Forelimb muscle (tissue), 1 donor: ENCODE measurements around the gene HBB. TPM values are rescaled to one million over a fixed set of nuclear protein-coding genes. Genes with fewer than 3 reads are reported as not detected.
"Not testable (repeated sequence)": the region's sequence is repeated elsewhere in the genome, so short reads cannot be mapped to it uniquely, and the experiment has no call there.

Source experiments
- DNase-seq: peaks from one replicate; pipeline ENCODE4 v3.0.0-alpha.2; 2013; ENCODE audit warnings: low read depth
- polyA plus RNA-seq: library from polyadenylated mRNA; unstranded; fragments of 120-200 nt; gene quantifications from one replicate; pipeline ENCODE4 v1.2.1, GENCODE V29; 2013; ENCODE audit not compliant: insufficient read length

HBB gene
- 273 TPM for polyA plus RNA-seq

- no peak for DNase-seq
These were observed at the start of gene HBB for GRCh38 chr11:5226732-5227310. Gene HBB, minus strand, starts transcription at chr11:5227071. Its CDS starts 50 bp downstream, at chr11:5227021.

- no peak for DNase-seq
These were observed 48.7 kb upstream of the HBB start for GRCh38 chr11:5275369-5276110.

DNA sequence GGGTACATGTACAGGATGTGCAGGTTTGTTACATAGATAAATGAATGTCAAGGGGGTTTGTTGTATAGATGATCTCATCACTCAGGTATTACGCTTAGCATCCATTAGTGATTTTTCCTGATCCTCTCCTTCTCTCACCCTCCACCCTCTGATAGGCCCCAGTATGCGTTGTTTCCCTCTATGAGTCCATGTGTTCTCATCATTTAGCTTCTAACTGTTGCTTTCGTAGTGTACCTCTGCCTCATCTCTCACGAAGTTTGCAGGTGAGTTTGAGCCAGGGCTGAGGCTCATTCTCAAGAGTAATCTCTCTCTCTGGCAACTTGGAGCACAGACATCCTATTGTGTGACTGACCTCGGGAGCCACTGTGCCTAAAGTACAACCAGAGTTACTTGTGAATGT, 47.5 kb upstream of the HBB start:
- no peak for DNase-seq

DNA sequence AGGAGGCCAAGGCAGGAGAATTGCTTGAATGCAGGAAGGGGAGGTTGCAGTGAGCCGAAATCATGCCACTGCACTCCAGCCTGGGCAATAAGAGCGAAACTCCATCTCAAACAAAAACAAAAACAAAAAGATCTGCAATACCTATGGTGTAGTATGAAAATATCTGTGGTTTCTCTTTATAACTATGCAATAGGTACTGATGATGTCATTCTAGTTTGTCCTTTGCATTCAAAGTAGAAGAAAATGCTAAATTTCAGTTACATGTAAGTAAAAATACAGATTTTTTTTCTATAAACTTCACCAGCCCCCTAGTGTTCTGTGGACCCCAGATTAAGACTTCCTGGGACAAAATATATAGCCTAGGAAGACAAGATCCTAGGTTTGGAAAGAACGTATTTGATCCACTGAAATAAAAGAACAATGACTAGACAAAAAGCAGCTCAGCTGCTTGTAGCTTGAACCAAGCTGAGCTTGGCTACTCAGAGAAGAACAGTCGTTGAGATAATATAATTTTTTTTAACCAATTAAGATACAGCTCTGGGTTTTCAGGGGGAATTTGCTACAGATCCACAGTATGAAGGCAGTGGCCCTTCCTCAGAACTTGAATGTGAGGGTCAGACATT, 45.6 kb upstream of the HBB start:
- DNase-seq: no peak

- DNase-seq: no peak
These were observed 42.9 kb upstream of the HBB start, which contains the start of gene HBE1 for GRCh38 chr11:5269715-5270147. Gene HBE1, minus strand, starts transcription at chr11:5269945. Its CDS starts 55 bp downstream, at chr11:5269890.

- no peak for DNase-seq
These were observed 40.2 kb upstream of the HBB start for GRCh38 chr11:5267033-5267563.

DNA sequence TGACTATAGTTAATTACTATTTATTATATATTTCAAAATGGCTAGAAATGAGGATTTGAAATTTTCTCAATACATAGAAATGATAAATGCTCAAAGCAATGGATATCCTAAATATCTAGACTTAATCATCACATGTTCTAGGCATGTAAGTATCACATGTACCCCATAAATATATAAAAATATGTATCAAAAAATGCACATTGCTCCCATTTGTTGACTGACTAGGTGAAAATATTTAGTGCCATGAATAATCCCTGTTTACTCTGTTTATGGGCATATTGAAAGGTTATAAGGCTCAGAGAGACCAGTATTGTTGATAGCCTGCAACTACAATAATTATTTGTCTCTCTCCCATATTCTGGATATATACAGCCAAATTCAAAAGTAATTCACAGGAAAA, 39.7 kb upstream of the HBB start:
- DNase-seq: no peak

DNA sequence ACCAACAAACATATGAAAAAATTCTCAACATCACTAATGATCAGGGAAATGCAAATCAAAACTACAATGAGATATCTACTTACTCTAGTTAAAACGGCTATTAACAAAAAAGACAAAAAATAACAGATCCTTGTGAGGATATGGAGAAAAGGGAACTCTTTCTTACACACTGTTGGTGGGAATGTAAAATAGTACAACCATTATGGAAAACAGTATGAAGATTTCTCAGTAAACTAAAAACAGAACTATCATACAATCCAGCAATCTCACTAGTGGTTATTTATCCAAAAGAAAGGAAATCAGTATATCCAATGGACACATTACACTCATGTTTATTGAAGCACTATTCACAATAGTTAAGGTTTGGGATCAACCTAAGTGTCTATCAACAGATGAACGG, 39.0 kb upstream of the HBB start:
- DNase-seq: no peak

GRCh38 chr11:5258543-5259262, 31.8 kb upstream of the HBB start:
- no peak for DNase-seq

- DNase-seq: no peak
These were observed 30.4 kb upstream of the HBB start for GRCh38 chr11:5257296-5257695.

GRCh38 chr11:5254646-5255413, 28.0 kb upstream of the HBB start, which contains the start of gene HBG2:
Gene HBG2, minus strand, starts transcription at chr11:5254781. Its CDS starts 53 bp downstream, at chr11:5254728.
- not testable (repeated sequence) for DNase-seq

DNA sequence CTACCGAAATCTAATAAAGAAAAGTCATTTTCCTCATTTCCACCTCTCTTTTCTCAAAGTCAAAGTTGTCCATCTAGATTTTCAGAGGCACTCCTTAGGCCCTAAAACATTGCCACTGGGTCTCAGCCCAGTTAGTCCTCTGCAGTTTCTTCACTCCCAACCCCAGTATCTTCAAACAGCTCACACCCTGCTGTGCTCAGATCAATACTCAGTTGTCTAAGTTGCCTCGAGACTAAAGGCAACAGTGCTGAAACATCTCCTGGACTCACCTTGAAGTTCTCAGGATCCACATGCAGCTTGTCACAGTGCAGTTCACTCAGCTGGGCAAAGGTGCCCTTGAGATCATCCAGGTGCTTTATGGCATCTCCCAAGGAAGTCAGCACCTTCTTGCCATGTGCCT, 27.2 kb upstream of the HBB start:
- not testable (repeated sequence) for DNase-seq

- DNase-seq: not testable (repeated sequence)
These were observed 26.6 kb upstream of the HBB start for GRCh38 chr11:5253440-5253839.

DNA sequence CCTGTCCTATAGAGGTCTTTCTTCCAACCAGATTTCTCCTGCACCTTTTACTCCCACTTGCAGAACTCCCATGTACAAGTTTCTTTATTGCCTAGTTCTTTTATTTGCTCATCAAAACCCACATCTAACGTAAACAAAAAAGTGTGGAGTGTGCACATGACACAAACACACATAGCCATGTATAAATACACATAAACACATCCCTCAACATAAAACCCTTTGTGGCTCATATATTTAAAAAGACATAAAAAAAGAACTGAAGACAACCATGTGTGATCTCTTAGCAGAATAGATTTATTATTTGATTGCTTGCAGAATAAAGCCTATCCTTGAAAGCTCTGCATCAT, 26.0 kb upstream of the HBB start:
- no peak for DNase-seq

- no peak for DNase-seq
These were observed 25.5 kb upstream of the HBB start for GRCh38 chr11:5252192-5252918.

- DNase-seq: no peak
These were observed 24.9 kb upstream of the HBB start for GRCh38 chr11:5251746-5252145.

DNA sequence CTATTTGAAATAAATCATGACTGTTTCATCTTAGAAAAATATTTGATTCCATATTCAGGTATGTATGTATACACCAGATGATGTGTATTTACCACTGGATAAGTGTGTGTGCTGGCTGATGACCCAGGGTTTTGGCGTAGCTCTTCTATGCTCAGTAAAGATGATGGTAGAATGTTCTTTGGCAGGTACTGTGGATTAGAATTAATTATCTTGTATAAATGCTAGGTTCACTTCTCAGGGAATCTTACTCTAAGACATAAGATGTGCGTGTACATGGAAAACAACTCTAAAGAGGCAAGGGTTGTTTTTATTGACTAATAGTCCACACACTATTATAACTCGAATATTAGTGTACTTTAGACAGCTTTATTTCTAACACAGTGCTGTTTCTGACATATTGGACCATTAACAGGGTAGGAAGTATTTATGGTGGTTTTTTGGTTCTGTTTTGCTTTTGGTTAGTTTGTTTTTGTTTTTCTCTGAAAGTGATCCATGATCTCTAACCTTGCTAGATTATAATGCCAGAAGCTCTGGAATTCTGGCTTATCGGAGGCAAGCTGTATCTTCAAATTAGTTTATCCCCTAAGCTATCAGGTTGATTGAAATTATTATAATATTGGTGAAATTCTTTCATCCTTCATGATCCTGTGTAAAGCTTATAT, 23.8 kb upstream of the HBB start:
- DNase-seq: no peak

- DNase-seq: not testable (repeated sequence)
These were observed 23.0 kb upstream of the HBB start, which contains the start of gene HBG1 for GRCh38 chr11:5249807-5250396. Gene HBG1, minus strand, starts transcription at chr11:5249857. Its CDS starts 53 bp downstream, at chr11:5249804.

- DNase-seq: not testable (repeated sequence)
These were observed 21.6 kb upstream of the HBB start for GRCh38 chr11:5248498-5248897.
